Measurements from ENCODE around the gene TNFSF15.

TNFSF15 gene

GRCh38 chr9:114827641-114828302, 21.9 kb upstream of the TNFSF15 start:
- intact Hi-C loops (cut with DNase I): no loop called here
- no peak for DNase-seq

GRCh38 chr9:114826431-114826830, 20.6 kb upstream of the TNFSF15 start:
- no peak for DNase-seq
- intact Hi-C loops (cut with DNase I): no loop called here

DNA sequence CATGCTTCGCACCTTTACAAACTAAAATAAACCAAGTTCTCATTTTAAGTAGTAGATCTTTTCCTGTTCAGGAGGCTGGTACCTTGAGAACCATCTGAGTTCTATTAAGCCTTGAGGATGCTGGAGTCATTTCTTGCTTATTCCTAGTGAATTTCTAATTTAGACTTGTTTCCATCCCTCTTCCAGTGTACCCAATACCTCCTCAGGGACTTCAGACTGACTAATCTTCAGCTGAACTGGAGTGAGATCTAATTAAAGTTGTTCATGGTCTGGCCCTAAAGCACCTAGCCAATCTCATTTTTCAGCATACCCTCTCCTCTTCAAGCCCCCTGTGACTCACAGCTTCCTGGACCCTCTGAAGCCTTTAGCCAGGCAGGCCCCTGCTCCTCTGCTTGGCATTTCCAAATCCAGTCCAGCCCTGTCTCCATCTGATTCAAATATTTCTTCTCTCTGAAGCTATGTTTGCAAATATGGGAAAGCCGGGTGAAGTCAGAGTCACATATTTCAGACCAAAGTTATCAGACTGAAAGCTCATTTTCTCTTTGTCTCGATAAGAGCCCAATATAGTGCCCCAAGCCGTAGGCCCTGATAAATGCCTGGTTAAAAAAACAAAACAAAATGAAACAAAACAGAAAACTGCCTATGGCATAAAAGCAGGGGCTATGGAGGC, 19.4 kb upstream of the TNFSF15 start:
- DNase-seq: no peak
- intact Hi-C loops (cut with DNase I): no loop called here

DNA sequence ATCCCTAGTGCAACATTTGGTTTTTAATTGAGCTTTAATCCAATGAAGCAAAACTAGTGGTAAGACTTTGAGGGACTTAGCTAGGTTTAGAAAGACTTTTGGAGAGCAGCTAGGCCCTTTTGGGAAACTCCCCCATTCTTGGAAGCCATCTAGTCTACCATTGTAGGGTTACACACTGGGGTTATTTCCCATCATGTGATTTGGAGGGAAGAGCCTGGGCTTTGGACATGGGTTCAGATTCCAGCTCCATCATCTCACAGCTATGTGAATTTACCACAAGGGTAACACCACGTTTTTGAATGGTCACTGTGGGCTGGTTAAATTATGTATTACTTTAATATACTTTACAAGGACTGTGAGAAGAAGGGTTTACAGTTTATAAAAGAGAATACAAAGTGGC, 18.3 kb upstream of the TNFSF15 start:
- intact Hi-C loops (cut with DNase I): no loop called here
- no peak for DNase-seq

DNA sequence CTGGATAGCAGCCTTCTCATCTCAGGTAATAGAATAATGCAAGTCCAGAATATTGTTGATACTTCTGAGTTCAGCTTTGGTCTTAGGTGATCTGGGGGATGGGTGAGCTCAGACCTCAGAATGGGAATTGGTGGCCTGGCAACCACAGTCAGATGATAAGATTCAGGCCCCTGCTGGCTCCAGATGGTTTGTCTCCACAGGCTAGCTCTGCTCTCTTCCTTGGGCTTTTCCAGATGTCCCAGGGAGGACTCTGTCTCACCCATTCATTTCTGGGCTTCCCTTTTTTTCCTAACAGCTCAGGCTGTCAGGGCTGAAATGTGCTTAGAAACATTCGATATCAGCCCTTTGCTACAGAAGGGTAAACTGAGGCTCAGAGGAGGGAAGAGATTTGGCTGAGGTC, 17.6 kb upstream of the TNFSF15 start:
- intact Hi-C loops (cut with DNase I): no loop called here

GRCh38 chr9:114822708-114823107, 16.9 kb upstream of the TNFSF15 start:
- no peak for DNase-seq
- intact Hi-C loops (cut with DNase I): no loop called here

More for the DNA sequence above, 17.6 kb upstream of the TNFSF15 start:
- DNase-seq: no peak

DNA sequence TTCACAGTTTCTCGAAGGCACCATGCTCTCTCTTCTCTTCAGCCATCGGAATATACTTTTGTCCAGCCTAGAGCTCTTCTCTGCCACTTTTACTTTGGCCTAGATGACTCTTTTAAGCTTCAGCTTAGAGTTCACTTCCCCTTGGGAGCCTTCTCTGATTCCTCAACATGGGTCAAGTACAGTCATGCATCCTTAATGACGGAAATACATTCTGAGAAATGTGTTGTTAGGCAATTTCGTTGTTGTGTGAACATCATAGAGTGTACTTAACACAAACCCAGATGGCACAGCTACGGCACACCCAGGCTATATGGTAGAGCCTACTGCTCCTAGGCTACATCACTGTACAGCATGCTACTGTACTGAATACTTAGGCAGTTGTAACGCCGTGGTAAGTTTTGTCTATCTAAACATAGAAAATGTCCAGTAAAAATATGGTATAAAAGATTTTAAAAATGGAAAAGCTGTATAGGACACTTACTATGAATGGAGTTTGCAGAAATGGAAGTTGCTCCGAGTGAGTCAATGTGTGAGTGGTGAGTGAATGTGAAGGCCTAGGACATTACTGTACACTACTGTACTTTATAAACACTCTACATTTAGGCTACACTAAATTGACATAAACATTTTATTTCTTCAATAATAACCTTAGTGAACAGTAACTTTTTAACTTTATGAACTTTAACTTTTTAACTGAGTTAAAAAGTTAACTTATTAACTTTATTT, 15.1 kb upstream of the TNFSF15 start:
- intact Hi-C loops (cut with DNase I): no loop called here
- no peak for DNase-seq

- DNase-seq: no peak
Observed at GRCh38 chr9:114818178-114818577, 12.3 kb upstream of the TNFSF15 start.

DNA sequence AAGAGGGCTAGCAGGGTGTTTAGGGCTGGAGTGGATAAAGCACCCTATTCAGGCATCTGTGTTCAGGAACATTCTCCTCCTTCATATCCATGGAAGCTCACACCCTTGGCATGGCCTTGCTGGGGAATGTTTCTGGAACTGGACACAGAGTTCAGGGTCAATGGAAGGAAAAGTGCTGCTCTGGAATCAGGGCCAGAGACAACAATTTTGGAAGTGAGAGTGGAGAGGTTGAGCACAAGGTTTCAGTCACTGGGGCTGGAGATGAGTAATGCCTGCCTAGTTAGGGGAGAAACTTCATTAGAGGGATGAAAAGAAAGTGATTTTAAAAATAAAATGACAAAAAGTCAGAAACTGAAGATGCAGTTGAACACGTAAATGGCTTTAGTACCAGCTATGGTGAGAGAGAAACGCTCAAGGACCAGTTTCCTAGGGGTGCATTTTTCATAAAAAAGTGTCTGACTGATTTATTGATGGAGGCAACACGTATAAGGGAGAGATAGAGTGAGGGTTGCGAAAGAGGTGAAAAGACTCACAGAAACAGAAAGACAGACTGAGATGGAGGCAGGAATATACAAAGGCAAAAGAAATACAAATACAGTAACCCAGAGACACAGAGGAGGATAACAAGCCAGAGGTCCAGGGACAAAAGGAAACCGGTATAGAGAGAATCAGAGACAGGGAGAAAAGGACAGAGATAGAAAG, 8.0 kb upstream of the TNFSF15 start:
- intact Hi-C loops (cut with DNase I): no loop called here

More at GRCh38 chr9:114818178-114818577, 12.3 kb upstream of the TNFSF15 start:
- intact Hi-C loops (cut with DNase I): no loop called here

DNA sequence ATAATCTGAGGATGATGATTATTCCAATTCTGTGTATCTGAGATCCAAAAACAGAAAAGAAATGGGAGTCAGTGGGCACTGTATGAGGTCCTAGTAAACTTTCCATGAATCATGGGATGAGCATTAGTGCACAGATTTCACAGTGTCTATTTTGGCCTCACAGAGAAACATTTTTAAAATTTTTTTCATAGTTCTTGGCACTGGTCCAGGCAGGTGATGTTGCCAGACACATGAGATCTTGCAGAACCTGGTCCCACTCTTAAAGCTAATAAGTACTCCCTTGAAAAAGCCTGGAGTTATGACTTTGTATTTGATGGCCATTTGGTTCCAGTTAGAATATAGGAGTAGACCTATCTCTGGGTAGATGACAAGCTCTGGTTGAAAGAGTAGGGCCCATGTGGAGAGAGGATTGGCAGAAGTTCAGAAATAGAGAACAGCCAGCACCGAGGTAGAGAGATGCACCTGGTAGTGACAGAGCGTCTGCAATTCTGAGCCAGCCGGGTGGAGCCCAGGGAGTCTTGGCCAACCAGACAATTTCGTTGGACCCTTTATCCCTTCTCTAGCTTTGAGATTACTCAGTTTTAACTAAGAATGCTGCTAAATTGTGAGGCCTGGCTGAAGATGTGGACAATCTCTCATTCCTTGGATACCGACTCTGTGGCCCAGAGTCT, 6.3 kb upstream of the TNFSF15 start:
- DNase-seq: no peak
- intact Hi-C loops (cut with DNase I): no loop called here

More for the DNA sequence above, 8.0 kb upstream of the TNFSF15 start:
- DNase-seq: no peak

- DNase-seq: no peak
- intact Hi-C loops (cut with DNase I): no loop called here
Observed at GRCh38 chr9:114811301-114811700, 5.5 kb upstream of the TNFSF15 start.

GRCh38 chr9:114810614-114811013, 4.8 kb upstream of the TNFSF15 start:
- intact Hi-C loops (cut with DNase I): no loop called here
- no peak for DNase-seq

DNA sequence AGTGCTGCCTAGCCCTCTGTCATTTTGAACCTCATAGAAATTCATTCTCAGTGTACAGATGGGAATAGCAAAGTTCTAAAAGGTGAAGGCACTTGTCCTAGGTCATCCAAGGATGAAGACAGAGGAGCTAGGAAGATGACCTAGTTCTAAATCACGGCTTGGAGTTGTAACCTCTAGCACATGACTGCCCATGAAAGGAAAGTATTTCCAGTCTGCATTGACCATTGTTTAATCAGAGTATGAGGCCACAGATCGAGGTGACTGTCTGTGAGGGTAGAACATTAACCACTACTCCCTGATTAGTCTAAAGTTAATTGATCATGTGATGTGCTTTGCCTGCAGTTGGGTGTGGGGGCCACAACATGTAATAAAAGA, 674 bp upstream of the TNFSF15 start:
- intact Hi-C loops (cut with DNase I): no loop called here
- DNase-seq: no peak

GRCh38 chr9:114804505-114804904, 1.3 kb downstream of the TNFSF15 start:
- intact Hi-C loops (cut with DNase I): no loop called here
- DNase-seq: no peak

GRCh38 chr9:114803479-114804265, 2.2 kb downstream of the TNFSF15 start:
- intact Hi-C loops (cut with DNase I): no loop called here
- DNase-seq: no peak

GRCh38 chr9:114799925-114800324, 5.9 kb downstream of the TNFSF15 start:
- DNase-seq: no peak
- intact Hi-C loops (cut with DNase I): no loop called here

GRCh38 chr9:114799441-114799840, 6.4 kb downstream of the TNFSF15 start:
- intact Hi-C loops (cut with DNase I): no loop called here
- no peak for DNase-seq

DNA sequence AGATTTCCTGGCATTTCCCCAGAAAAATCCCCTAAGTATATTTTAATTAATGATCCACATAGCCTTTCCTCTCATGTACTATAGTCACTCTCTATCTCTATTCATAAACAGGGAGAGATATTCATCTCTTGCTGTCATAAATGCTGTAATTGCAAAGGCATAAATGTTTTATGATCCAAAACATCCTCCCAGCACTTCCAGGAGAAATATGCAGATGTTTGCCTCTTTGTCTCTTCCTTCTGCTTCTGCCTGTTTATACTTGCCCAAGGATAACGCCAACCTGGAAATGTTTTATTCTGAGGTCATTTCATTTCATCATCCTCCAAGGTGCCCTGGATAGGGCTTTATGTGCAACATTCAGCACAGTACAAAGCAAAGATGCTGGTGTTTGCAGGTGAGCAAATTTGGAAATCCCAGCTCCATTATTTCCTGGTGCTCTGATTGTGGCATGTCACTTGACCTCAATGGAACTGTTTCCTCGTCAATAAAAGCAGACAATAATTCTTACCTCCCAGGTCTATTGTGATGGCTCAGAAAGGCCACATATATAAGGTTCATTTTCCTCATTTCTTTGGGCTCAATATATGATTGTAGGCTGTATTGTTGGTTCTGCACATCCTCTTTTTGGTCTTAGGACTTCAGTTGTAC, 6.9 kb downstream of the TNFSF15 start:
- intact Hi-C loops (cut with DNase I): no loop called here
- no peak for DNase-seq
